Measurements from ENCODE around the gene BTG4.

BTG4 gene

DNA sequence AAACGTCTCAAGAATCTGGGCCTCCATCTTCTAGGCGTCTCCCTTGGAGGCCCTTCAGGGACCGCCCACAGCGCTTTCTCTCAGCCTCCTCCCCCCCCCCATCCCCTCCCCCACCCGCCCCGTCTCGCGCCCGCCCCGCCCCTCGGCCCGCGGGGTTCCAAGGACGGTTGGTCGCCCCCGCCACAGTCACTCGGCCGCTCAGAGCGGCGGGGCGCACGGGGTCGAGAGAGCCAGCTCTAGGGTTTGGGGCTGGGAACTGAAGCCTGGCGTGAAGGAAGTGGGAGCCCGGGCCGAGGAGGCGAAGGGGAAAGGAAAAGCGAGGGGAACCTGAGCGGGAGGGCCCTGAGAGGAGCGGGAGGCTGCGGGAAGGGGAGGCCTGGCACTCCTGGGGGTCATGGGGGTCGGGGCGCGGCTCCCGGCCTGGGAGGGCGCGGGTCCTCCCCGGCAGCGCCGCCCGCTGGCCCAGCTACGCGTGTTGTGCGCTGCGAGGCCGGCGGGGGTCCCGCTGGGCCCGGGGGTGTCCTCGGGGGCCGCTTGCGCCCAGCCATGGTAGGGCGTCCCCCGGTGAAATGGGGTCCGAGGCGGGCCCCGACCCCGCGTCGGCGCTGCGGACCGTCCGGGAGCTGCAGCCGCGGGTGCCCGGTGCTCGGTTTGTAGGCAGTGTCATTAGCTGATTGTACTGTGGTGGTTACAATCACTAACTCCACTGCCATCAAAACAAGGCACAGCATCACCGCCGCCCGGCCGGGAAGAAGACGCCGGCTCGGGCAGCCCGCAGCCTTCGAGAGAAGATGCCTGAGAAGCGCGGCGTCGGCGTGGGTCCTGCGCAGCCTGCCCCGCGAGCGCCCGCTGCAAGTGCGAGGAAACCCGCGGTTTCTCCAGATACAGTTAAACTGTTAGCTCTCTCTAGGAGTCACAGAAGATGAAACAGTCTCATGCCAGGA is at the start of gene BTG4:
BTG4 (minus strand) TSS at position 91 of the 944 bp plus-strand sequence. CDS start 13,610 bp downstream, outside the sequence.
- DNase-seq (ENCODE audit: low read depth, low spot score) = peak; percentile 50

DNA sequence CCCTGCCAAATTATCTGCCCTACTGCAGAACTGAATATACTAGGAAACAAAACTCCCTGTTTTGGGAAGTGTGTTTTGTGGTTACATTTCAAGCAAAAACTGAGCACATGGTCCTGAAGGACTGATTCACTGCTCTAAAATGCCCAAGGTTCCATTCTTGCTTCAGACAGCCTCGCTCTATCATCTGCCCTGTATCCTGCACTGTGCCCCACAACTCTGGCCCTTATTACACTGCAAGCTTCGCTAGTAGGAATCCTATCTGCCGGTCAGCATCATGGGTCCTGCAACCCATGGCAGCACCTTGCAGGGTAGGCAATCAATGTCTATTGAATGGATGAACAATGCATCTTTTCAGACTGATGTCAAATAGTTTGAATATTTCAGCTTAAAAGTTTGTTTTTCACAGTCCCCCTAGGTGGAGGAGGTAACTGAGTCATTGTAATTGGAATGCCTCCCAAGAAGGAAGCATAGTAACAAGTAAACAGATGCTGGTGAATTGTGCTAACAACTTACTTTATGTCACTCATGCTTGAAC is 49.7 kb upstream of the BTG4 start:
- peak; percentile 89 for DNase-seq (ENCODE audit: low read depth, low spot score)

DNA sequence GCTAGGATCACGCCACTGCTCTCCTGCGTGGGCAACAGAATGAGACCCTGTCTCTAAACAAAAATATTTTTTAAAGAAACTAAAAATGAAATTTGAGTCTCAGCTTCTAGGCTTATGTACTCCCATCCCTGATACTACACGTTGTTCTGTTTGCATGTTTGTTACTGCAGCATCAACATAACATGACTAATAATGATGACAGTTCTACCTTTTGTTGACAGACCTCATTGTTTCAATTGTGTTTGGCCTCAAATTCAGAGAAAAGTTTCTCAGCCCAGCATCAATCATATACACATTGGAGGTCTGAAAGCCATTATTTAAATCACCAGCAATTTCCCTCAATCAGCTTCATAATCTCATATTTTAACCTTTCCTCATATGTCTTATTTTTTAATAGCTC is 49.1 kb upstream of the BTG4 start:
- DNase-seq (ENCODE audit: low read depth, low spot score) = no peak

DNA sequence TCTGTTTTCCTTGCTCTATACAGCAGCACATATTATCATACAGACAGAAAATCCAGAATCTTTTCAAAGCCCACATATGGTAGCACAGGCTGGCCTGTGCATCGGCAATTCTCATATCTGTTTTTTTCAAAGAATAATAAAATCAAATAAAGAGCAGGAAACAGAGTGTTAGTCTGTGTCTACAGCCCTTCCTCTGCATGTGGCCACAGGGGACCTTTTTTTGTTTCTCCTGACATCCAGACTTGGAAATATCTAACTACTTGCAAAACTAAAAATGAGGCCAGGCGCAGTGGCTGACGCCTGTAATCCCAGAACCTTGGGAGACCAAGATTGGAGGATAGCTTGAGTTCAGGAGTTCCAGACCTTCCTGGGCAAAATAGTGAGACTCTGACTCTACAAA is 48.6 kb upstream of the BTG4 start:
- DNase-seq (ENCODE audit: low read depth, low spot score) = no peak

DNA sequence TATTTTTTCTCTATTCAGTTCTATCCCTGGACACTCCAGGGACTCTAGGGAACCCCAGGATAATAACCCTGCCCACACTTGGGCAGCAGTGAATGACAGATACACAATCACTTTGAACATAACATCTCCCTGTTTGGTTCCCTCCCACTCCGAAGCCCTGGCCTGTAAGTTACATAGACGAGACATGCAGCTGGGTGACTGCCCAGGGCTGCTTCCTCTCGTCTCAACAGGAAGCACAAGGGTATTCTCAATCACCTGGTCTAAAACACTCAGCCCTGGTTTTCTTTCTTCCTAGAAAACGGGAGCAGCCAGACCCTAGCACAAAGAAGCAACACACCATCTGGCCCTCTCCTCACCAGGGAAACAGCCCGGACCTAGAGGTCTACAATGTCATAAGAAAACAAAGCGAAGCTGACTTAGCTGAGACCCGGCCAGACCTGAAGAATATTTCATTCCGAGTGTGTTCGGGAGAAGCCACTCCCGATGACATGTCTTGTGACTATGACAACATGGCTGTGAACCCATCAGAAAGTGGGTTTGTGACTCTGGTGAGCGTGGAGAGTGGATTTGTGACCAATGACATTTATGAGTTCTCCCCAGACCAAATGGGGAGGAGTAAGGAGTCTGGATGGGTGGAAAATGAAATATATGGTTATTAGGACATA is 47.7 kb upstream of the BTG4 start:
- DNase-seq (ENCODE audit: low read depth, low spot score) = no peak

DNA sequence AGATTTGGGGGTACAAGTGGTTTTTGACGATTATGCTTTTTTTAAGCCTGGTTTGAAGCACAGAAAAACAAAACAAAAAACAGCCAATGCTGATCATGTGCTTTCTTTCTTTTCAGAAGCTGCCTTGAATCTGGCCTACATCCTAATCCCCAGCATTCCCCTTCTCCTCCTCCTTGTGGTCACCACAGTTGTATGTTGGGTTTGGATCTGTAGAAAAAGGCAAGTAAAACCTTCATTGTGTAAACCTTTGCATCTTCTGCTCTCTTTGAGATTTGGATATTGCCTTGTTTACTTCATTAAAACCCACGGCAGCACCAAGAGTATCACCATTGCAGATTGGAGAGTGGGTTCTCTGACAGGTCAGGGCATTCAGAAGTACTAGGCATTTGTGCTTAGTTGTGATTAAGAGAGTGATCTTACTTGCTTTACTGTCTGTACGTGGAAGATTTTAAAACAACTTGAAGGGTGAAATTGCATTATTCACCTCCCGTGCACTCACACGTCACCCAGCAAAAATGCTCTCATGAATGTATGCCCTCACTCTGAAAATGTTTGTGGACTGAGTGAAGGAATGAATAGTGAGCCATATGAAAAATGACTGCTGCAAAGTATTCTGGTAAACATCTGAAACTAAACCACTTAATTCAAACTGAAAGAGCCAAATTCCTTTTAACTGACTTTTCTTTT is 45.4 kb upstream of the BTG4 start:
- DNase-seq (ENCODE audit: low read depth, low spot score) = peak; percentile 95

DNA sequence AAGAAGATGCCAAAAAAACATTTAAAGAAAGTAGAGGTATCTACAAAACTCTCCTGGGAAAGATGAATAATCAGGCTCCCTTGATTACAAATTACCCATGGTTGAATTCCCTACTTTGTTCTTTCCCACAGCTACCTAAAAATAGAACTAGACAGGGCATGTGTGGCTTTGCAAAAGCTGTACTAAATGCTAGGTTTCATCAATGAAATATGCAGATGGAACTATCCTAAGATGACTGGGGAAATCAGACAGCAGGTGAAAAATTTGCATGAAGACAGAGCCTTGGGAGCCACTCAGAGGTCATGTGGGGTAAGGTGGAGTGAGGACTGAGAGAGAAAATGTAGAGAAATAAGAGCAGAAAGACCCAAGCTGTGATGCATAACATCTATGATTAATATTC is 43.1 kb upstream of the BTG4 start:
- DNase-seq (ENCODE audit: low read depth, low spot score) = peak; percentile 78

DNA sequence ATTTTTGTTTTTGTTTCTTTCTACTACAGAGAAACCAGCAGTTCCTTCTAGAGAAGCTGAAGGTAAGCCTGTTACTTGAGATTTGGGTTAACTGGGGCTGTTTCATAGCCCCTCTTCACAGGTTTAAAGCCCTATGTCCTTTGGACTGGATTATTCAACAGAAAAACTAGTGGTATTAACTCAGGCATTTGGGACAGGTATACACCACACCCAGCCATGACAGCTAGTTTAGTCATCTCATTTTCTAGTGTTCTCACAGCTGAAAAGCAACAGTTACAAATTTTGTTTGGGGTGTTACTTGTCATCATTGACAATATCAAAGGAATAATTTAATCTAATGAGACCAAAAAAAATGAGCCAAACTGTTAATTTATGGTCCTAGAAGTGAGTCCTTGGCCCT is 42.3 kb upstream of the BTG4 start:
- DNase-seq (ENCODE audit: low read depth, low spot score) = no peak

DNA sequence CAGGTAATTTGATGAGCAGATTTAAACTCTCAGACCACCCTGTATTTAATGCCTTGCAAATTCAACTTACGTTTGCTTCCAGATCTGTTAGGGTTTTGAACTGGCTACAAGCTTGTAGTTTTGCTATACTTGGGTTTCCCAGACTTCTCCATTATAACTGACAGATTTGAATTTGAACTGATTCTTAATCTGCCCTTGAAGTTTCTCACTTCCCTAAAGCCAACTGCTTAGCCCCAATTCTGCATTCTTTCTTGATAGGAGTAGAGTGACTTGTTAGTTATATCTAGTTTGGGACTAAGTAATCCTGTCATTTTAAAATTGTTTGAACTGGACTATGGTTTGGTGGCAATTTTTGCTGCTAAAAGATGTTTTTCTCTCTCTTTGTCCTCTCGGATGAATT is 38.1 kb upstream of the BTG4 start:
- no peak for DNase-seq (ENCODE audit: low read depth, low spot score)

DNA sequence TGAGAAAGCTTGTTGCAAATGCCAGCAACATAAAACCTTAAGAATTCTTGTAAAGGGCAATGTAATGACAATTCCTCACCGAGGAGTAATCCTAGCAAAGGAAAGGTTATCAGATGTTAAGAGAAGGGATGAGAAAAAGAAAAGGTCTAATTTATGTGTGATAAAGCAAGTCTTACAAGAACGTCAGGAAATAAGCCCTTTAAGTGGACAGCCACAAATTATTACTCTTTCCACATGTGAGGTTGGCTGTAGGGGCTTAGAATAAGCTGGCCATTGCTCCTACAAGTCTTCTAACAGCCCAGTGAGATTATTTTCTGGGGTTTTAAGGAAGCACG is 37.6 kb upstream of the BTG4 start:
- DNase-seq (ENCODE audit: low read depth, low spot score) = no peak

DNA sequence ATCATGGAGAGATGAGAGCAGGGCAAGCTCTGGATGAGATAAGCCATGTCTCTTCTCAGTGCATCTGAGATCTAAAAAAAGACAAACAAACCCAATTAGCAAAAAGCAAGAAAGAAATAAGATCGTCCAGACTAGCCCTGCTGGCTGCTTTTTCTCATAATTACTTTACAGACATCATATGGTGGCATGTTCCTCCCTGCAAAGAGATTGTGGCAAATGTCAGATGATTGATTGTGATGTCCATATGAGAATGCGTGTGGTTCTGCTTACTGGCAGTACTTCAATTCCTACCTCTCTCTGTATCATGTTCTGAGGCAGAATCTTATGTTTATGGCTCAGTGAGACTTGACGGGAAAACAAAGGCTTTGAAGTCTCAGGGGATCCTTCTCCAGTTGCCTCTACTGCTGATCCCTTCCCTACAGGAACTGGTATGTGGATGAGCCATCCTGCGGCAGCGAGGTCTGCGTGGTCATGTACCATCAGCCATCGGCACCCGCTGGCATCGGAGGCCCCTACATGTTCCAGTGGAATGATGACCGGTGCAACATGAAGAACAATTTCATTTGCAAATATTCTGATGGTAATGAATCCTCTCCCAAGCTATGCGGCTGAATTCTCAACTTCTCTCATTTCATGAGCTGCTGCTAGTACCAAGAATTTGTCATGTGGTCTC is 37.1 kb upstream of the BTG4 start:
- DNase-seq (ENCODE audit: low read depth, low spot score) = no peak

DNA sequence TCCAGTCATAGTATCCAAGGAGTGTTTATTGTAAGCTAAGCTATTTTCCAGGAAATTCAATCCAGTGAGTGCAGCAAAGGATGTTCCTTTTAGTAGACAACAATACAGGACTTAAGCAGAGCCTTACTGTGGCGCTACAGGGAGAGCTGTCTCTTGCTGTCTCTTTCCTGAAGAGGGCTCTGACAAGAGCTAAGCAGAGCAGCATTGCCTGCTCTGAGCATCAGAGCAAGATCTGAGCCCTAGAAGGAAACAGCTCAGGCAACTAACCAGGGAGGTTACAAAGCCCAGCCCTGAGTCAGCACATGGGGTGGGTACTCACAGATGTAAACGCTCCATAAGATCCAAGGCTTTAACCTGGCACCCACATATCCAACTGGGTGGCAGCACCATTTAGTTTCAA is 36.3 kb upstream of the BTG4 start:
- DNase-seq (ENCODE audit: low read depth, low spot score) = no peak

DNA sequence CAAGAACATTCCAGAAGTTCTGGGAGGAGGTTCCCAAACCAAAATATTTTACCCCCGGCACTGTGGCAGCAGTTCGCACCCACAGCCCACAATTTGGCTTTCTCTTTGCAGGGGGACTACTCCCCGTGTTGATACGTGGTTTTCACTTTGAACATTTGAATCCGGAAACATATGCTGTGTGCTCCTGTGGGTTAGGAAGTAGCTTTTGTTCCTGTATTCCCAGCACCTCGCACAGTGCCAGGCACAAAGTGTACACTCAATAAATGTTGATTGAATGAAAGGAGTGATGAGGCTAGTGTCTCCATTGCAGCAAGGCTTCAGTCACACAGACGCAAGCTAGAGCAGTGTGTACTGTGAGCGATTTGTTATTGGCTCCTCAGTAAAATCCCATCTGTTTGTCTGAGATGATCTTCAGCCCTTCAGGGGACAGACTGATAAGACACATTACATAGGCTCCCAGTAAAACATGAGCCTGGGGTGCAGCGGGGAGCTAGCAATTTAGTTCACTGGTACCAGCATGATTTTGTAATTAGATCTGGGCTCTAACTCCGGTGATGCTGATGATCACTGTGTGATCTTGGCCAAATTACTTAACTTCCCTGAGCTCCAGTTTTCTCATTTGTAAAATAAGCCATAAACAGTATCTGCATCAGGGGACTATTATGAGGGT is 30.6 kb upstream of the BTG4 start:
- peak; percentile 45 for DNase-seq (ENCODE audit: low read depth, low spot score)

DNA sequence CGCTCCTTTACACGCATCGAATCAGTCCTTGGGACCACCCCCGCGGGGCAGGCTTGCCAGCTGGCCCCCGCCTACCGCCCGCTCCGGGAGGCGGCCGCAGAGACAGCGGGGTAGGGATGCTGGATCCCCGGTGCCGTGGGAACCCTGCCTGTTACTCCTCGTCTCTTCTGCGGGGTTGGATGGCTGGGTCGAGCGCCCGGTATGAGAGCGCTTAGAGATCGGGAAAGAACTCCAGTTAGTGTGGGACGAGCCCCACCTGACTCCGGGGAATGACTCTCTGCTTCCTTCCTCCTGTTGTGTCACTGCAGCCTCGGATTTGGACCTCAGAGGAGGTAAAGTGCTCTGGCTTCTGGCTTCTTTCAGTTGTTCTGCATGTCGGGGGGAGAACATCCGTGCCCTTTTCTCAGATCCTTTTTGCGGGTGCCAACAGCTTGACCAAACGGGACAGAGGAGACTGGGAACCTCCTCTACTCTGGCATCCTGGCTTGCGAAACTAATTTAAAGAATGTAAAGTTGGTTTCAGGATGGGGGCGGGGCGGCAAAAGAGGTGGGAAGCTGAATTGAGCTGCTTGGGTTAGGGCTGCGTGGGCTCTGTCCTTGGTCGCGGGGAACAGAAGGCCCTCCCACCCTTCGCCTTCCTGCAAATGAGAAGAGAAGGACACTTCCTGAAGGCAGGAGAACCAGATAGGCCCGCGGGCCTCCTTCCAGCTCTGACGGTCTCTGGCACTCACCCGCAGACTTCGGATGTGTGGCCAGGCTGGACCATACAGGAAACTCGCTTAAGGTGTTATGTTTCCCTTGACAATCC is 29.3 kb upstream of the BTG4 start:
- DNase-seq (ENCODE audit: low read depth, low spot score) = peak; percentile 84

DNA sequence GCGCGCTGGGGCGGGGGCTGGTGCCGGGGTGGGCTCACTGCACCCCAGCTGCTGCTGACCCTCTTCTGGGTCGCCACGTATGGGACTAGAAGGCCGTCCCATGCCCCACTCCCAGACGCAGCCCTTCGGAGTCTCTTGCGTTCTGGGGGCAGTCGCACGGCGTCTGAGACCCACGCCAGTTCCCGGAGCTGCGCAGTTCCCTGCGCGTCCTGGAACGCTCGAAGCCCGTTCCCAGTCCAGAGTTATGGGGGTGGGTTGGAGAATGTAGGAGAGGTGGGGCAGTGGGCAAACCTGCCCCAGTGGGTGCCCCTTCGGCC is 28.7 kb upstream of the BTG4 start:
- no peak for DNase-seq (ENCODE audit: low read depth, low spot score)

DNA sequence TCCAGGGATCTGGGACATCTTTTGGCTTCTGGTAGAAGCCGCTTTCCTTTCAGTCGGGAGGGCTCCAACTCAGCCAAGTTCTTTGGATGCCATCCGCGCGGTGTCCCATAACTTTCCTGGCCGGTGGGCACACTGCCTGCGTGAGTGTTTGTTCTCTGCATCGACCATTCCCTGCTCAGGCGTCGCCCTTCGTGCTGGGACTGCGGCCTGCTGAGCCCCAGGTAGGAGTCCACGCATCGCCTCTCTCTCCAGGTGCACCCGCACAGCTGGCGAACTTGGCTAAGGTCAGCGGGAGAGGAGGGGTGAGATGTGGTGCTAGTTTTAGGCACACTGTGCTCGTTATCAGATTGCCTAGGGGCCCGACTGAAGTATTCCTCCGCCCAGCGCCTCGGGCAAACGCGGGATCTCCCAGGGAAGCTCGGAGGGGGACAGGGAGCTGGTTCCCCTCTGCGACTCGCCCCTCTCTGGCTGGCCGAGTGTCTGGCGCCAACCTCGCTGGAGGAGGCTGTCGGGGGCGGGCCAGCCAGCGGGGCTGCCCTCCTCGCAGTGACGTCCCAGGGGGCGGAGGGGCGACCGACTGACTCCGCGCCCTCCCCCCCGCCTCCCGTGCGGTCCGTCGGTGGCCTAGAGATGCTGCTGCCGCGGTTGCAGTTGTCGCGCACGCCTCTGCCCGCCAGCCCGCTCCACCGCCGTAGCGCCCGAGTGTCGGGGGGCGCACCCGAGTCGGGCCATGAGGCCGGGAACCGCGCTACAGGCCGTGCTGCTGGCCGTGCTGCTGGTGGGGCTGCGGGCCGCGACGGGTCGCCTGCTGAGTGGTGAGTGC is 28.1 kb upstream of the BTG4 start, which contains the start of gene LAYN:
LAYN (plus strand) TSS at position 607 of the 823 bp plus-strand sequence; CDS start at position 731, 124 bp downstream.
- peak; percentile 91 for DNase-seq (ENCODE audit: low read depth, low spot score)

DNA sequence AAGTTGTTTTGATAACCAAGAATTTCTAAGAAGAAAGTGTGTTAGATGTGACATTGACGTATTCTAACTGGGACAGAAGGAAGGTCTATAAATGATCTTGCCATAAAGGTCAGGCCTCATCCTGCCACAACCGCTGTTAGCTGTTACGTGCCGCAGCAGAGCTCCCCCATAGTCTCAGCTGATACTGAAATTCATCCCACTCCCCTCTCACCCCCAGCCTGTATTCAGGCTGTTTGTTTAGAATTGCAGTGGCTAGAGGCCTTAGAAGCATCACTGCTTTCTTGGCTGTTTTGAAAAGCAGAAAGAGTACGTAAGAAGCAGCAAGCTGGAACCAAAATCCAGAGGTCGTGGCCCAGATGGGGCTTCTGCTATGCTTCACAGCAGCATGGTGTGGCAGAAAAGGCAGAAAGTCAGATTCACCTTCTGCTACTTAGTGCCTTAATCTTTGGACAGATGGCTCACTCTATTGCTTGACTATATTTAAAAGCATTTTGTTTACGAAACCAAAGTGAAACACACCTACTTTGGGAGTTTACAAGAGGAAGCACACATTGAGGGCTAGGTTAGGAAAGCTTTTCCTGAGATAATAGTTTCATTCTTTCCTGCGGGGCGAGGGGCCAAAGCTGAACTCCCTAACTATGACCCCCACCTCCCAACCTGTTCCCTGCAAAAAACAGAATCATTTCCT is 27.4 kb upstream of the BTG4 start:
- no peak for DNase-seq (ENCODE audit: low read depth, low spot score)

DNA sequence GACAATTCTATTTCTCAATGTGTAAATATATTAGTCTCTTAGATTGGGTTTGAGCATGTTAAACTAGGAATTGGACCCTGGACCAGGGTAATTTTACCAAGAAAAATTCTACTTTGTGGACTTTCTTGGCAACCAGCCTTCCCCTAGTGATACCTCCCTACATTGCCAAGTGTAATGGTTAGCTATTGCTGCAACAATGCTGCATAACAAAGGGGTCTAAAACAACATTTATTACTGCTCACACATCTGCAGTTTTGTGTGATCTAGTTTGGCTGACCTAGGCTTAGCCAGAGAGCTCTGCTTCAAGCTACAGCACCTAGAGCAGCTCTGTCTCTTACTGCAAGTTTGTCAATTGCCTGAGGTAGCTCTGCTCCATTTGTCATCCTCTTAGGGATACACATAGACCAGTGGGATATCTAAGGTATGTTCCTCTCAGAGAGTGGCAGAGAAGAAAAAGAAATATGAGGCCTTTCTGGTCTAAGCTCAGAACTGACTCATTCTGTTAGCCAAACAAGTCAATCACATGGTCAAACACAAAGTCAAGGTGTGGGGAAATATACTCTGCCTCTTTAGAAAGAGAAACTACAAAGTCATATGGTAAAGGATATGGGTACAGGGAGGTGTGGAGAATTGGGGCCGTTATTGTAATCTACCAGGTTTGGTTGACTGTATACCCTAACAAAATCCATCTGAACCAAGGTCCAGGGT is 26.4 kb upstream of the BTG4 start:
- no peak for DNase-seq (ENCODE audit: low read depth, low spot score)

Data from astrocyte of the hippocampus (primary cell).